GM19328 (cell line): ENCODE results near the gene CEBPB.

ENCODE experiments used
- ATAC-seq: cut with Tn5 transposase; IDR thresholded peaks from one replicate; pipeline ENCODE4 v1.9.1; 2021; ENCODE audit warnings: mild to moderate bottlenecking, moderate library complexity; ENCODE audit not compliant: unreplicated experiment

CEBPB gene

DNA sequence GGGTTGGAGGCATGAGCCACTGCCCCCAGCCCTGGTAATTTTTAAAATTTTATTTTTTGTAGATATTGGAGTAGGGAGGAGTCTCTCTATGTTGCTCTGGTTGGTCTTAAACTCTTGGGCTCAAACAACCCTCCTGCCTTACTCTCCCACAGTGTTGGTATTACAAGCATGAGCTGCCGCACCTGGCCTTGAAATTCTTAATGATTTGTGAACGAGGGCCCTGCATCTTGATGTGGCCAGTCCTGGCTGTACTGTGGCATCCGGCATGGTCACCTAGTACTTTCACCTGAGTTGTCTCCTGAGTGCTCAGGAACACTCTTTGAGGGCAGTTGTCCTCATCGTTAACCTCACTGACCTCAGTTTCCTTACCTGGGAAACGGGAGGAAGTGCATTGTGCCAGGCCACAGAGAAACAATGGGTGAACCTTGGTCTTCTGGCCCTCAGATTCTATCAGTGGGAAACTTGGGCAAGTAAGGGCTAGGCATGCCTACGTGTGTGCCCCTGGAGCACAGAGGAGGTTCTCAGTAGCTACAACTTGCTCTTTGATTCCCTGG is 19.5 kb downstream of the CEBPB start:
- ATAC-seq, result no peak

DNA sequence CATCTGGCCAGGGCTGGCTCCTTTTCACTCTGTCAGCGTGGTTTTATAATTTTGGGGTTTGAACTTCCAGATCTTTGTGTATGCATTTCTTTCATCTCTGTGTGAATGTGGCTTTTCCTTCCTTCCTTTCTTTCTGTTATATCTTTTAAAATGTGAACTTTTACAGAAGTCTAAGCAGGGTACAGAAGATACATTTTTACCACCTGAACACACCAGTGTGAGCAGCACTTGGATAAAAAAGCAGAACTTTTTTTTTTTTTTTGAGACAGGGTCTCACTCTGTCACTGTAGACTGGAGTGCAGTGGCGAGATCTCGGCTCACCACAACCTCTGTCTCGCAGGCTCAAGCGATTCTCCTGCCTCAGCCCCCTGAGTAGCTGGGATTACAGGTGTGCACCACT is 20.5 kb downstream of the CEBPB start:
- ATAC-seq, result no peak

DNA sequence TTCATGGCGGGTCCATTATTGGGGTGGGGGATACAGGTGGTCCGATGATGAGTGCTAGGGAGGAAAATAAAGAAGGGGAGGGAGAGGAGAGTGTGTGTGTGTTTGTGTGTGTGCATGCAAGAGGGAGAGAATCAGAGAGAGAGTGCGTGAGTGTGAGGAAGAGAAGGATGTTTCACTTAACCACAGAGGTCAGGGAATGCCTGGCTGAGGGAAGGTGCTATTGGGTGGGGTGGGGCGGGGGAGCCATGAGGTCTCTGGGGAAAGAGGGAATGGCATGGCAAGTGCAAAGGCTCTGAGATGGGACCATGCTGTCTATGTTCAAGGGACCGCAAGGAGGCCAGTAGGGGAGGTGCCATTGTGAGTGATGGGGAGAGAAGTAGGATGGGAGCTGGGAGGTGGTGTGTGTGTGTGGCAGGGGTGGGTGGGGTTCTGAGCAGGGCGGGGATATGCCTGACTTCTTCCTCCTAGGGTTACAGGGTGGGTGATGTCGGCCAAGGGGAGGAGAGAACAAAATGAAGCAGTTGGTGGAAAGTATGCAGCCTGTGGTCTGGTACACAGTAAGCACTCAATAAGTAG is 23.0 kb downstream of the CEBPB start:
- ATAC-seq, result no peak

DNA sequence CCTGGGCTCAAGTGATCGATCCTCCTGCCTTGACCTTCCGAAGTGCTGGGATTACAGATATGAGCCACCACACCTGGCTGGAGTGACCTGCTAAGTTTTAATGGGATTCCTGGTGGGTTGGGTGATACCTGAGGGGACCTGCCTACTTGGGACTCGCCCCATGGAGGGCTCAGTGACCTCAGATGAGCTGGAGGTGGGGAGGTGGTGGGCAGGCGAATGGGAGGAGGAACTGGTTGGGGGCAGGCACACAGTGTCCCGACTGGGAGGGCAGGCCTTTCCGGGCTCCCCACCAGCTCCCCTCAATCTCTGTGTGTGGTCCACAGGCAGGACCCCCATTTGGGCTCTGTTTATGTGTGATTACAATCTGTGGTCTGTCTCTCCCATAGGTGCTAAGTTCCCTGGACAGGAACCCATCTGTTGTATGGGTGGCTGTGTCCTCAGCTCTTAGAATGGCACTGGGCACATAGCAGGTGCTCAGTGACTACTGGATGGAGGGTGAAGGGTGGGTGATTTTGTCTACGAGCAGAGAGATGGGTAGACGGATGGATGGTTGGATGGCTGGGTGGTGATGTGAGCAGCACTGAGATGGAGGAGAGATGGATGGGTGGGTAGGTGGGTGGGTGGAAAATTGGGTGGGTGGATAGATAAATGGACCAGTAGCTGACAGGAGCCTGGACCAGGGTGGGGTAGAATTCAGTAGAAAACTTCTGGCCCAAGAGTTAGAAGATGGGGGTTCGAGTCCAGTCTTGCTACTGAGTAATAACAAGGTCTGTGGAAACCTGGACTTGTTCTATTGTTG is 23.8 kb downstream of the CEBPB start:
- ATAC-seq, result no peak

DNA sequence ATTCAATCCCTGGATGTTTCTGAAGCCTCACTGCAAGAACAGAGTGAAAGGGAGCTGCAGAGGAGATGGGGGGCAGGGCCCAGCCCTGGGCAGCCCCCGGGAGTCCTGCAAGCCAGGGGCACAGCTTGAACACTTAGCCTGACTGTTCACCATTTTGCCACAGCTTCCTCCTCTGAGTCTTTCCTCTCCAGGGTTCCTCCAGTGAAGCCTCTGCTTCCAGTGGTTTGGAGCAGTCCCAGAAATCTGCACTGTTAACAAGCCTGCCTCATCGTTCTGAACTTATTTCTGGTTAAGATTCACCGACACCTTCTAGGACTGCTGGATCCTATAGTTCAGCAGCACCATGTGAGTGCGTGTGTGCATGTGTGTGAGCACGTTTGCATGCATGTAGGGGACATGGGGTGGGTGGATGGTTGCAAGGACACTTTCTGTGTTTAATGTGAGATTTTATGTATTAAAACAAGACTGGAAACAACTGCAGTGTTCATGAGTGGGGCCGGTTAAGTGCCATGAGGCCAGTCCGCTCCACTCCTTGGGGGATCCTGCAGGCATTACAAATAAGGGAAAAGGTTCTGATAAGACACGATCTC is 24.6 kb downstream of the CEBPB start:
- ATAC-seq, result no peak

DNA sequence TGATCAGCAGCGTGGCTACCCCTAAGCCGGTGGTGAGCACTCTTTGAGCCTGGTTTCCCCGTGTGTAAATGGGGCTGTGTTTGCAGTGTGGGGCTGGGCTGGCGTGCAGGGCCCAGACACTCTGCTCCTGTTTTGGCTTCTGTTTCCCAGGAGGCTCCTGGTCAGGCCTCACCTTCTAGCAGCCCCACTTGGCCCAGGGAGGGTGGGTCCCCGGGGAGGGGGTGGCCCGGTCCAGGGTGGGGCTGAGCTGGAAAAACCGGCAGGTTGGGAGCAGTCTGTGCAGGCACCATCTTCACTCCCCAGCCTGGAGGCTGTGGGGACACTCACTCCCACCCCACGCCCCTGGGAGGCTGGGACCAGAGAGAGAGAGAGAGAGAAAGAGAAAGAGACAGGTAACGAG is 25.3 kb downstream of the CEBPB start:
- no peak for ATAC-seq

DNA sequence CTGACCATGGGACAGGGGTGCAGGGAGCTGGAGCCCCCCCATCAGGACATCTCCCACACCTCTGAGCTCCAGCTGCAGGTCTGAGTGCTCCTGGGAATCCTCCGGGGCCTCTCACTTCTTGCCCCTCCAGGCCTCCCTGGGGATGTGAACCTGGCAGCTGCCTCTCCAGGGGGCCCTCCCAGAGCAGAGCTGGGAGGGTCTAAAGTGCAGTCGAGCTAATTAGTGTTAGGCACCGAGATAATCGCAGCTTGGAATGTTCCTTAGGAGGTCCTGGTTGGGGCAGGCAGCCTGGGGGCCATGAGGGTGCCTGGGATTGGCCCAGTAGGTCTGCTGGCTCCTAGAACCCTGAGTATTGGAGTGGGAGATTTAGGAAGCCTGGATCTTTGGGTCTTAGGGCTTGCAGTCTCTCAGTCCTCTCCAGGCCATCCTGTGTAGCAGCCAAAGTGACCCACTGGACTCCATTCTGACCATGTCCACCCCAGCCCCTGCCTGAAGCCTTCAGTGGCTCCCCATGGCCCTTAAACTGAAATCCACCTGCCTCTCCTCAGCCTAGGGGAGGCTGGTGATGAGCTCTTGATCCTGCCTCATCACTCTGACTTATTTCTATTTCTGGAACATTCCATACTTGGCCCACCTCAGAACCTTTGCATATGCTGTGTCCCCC is 26.0 kb downstream of the CEBPB start:
- ATAC-seq, result no peak

DNA sequence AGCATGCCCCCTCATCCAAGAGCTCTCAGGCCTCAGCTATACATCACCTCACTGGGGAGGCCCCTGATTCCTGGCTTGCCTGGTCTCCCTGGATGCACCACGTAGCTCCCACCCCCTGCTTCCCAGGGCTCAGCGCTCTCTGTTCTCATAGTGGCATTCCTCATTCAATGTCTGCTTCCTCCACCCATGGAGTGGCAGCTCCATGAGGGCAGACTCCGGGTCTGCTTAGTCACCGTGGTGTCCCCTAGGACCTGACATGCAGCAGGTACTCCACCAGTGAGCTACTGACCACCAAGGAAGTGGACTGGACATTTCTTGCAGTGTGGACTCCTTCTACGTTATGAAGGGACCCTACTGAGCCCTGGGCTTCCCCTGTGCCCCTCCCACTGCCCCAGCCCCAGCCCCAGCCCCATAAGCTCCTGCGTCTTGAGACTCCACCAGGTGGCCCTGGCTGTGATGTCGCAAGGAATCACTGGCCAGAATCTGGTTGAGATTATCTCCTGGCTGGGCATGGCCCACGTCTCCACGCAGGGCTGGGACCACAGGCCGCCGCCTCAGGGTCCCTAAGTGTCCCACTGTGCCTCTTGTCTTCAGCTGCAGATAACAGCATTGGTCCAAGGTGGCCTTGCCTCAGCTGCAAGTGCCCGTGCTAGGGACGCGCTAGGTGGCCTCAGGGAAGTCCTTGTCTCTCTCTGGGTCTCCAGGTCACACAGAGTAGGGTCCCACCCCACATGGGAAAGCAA is 26.7 kb downstream of the CEBPB start:
- ATAC-seq, result no peak

DNA sequence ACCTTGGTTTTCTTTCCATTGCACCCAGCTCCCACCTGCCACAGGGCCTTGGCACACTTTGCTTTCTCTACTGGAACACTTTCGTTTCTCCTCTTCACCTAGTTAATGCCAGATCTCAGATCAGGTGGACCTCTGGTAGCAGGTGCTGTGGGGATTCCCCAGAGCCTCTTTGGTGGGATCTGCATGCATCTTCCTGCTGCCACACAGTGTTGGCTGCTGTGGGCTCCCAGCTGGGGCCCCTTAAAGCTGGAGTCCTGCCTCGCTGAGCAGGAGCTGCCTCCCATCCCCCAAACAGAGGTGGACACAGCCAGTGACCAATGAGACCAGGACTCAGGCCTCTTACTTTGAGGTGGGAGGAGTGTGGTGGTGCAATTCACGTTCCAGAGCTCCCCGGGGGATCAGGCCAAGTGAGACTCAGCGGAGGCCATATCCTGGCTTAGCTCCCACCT is 28.4 kb downstream of the CEBPB start:
- no peak for ATAC-seq

DNA sequence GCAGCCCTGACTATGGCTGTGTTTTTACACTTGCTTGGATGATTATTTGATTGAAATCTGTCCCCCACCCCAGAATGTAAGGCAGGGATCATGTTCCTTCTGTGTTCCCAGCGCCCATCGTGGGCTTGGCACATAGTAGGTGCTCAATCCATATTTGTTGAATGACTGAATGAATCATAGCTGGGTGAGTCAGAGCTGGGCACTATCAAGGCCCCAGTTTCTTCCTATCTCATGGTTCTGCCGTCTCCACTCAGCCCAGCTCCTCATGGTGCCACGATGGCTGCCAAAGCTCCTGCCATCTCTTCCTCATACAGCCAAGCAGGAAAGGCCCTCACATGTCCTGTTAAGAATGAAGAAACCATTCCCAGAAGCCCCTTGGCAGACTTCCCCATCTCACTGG is 29.0 kb downstream of the CEBPB start:
- no peak for ATAC-seq

DNA sequence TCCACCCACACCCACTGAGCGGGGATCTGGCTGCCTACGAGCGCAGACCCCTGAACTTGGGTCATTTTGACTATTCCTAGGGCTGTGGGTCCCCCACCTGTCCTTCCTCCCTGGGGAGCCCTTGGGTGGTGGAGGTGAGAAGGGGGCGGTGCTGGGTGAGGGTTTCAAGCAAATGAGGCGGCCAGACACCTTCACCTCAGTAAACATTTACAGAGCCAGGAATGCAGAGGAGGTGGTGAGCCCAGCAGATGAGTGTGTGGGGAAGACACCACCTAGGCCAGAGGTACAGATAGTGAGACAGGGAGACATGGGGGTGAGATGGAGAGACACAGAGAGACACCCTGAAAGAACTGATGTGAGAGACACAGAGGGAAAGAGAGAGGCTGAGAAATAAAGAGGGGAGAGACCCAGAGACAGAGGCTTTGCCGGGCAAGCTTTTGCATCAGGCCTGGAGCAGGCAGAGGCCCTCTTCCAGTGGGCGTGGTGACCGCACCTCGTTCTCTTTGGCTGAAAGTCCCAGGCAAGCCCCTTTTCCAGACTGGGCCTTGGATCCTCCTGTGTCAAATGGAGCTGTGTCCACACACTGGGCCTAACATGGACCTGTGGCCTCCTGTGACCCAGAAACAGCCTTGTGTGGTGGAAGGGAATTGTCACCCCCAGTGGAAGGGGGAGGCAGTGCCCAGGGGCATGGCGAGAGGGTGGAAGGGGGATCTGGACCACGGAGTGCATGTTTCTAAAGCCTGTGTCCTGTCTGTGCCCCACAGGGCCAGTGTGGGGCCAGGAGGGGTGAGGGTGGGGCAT is 29.7 kb downstream of the CEBPB start:
- ATAC-seq, result no peak

DNA sequence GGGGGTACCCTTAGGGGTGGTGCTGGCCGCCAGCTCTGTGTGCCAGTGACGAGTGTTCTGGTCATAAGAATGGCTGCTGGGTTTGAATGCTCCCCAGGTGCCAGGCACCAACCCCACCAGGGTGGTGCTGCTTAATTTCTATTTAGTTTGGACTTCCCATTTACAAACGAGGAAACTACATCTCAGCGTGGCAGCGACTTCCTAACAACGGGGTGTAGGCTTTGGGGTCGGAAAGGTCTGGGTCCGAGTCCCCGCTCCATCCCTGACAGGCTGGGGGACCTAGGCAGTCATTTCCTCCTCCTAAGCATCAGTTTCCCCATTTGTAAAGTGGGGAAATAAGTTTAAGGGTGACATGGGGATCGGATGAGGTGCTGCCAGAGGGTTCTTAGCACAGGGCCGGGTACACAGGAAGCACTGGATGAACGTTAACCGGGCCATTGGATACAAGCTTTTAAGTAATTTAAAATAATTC is 30.3 kb downstream of the CEBPB start:
- ATAC-seq, result no peak

DNA sequence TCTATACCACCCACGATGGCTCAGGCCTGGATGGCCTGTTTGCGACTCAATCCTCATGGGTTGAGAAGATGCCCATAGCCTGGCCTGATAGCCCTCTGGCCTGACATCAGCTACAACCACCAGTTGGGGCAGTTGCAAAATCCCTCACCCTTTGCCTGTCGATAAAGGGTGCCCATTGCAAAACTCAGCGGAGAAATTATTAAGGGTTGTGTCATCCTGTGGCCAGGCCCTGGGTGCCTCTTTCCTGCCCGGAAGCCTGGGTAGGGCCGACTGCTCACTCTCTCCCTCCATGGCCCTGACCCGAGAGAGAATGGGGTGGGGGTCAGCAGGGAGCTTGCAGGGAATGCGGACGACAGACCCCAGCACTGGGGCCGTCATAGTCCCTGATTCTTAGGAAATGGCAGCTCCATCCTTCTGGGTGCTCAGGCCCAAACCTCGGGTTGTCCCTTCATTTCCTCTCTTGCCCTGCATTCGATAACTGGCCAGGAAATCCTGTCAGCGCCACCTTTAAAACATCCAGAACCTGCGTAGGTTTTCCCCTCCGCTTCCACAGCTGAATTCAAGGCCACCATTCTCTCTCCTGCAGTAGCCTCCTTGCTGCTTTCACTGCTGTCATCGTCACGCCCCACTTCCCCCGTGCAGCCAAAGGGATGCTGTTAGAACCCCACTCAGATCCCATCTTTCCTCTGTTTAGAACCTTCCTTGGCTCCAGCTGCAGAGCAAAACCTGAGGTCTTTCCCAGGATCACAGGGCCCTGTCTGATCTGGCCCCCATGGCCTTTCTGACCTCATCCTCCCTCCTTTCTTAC is 31.1 kb downstream of the CEBPB start:
- ATAC-seq, result no peak

DNA sequence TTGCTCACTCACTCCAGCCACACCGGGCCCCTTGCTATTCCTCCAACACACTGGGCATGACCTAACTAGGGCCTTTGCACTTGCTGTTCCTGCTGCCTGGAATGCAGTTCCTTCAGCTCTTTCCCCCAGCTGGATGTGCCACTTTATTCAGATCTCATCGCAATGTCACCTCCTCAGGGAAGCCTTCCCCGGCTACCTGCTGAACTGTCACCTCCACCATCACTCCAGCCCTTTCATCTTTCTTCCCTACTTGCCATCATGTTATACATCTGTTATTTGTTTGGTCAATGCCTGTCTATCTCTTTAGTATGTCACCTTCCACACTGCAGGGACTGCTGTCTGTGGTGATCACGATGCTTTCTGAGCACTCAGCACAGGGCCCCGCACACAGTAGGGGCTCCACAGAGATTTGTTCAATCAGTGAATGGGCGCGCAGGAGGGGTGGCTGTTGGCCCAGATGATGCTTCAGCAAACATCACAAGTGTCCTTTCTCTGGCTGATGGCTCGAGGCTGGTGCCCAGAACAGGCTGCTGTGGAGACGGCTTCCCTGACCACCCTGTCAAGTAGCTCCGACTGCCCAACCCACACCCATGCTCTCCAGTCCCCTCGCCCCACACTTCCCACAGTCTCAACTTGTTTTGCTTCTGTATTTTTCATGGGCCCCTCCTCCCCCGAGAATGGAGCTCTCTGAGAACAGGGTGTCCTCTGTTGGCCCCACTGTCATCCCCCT is 31.8 kb downstream of the CEBPB start:
- no peak for ATAC-seq

DNA sequence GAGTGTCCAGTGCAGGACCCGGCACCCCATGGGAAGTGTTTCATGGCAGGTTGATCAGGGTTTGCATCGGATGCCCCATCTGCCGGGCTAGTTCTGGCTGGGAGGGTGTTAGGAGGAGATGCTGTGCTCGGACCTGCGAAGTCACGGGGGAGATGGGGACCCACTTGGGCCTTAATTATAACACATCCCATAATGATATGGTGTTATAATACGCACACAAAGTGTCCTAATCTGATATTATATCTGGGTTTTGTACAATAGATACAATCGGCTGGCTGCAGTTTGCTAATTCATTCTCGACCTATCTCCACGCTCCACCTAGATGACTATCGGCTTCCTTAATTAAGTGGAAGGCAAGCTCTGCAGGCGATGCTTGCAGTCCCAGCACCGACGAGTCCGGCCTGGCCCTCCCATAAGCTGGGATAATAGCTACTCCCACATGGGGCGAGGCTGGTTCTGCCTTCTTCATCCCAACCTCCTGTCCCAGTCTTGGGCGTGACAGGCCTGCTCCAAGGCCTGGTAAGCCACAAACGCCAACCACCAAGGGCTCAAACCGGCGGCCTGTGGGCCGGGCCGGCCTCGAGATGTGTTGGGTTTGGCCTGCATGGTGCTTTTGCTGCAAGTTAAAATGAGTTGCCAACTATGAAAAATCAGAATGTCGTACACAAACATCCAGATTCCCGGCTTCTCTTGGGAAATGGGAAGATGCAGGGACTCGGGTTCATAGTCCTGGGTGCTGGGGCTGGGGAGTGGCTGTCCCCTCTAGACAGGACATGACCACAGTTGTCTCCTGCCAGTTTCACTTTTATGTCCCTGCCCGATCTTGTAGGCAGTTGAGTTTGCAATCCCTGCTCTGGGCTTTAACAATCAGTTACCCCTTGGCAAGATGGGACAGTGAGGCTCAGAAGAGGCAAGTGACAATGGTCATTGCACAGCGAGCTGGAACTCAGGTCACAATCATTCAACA is 32.7 kb downstream of the CEBPB start:
- no peak for ATAC-seq

DNA sequence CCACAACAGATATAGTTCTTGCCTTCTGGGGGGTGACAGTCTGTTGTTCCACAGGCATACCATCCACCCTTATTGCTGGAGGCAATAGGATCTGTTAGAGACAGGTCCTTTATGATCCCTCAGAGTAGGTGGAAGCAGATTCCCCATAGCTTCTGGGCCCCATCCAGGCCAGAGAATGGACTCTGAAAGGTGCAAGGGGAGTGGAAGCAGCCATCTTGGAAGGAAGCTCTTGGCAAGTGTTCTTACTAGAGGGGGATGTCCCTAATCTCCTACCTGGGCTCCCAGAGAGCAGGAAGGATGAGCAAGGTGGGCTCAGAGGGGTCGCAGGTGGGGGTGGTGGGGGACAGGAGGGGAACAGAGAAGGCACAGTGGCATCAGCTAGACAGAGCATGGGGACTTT is 33.4 kb downstream of the CEBPB start:
- ATAC-seq, result no peak

DNA sequence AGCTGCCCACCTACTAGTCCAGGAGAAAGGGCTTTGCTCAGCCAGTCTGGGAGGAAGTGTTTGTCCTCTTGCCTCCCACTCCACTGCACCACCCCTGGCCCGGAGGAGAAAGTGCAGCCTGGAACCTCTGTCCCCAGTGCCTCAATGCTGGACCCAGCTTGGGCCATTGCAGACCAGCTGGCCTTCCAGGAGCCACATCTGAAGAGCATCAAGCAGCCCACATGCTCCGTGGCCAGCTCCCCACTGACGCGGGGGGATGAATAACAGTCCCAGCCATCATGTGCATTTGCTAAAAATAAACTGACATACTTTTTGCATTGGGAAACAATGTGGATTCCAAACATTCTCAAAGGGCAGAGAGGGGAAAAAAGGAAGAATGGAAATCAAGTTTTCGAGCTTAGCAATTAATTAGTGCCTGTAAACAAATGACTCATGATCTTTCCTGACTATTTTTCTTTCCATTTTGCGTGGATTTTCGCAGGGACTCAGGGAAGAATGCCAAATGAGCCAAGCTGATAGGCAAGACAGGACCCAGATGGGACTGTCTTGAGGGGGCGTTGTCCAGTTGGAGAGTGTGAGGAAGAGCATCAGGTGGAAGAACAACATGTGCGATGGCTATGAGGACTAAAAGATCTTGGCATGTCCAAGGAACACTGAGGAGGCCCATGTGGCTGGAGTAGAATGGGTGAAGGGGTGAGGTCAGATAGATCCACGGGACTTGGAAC is 34.1 kb downstream of the CEBPB start:
- no peak for ATAC-seq
